ENCODE data around the gene ACADVL. TPM values are rescaled to one million over a fixed set of nuclear protein-coding genes. Genes with fewer than 3 reads are reported as not detected.
"Not testable (repeated sequence)": the region's sequence is repeated elsewhere in the genome, so short reads cannot be mapped to it uniquely, and the experiment has no call there.

ACADVL gene
- total RNA-seq, 4 donors from 2014 or later: 877 to 3,047 (median 1,981) TPM

DNA sequence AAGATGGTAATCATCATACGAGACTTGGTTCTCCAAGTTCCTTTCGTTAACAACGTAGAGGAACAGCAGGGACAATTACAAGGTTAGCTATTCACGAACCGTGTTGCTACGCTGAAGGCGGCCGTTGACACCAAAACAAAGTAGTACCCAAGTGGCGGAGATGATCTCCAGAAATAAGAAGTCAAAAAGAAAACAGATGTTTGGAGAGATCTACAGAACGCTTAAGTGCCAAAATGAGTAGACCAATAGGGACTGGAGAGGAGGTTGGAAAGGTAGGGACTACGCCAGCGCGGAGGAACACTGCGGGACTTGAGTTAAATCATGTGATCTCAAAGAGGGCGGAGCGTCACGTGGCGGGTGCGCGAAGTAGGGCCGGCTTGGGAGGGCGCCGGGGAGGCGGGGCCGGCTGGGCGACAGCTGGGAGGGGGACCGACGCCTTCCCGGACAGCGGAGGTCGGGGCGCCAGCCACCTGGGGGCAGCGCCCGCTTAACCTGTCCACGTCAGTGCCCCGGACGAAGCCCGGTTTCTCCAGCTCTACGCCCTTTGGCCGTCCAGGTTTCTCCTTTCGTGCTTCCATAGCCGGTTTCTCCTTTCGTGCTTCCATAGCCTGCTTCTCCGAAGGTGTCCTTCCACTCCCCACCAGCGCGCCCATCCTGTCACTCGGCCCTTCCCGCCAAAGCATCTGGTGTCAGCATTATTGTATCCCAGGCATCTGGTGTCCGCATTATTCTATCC, 23.1 kb downstream of the ACADVL start:
- in situ Hi-C loops (cut with MboI; ENCODE audit: low pct_ligation_motif_present in 1 of 4, low pct_unique_long_range_greater_than_20kb in 1 of 4, low sequenced_read_pairs in 3 of 4) (loop anchor here in 1 of 4 donors (25.0 kb wide), 1 partner anchor 894 kb away; no protein-coding TSS in a partner anchor), intact Hi-C loops (cut with DNase I; ENCODE audit: low total_unique reads) (loop anchor here (5.0 kb wide), 1 partner anchor 599 kb away; no protein-coding TSS in a partner anchor)
- WGBS, 2 donors (ENCODE audit: low coverage in 1 of 2): 0 to 1% methylated on average over 7 to 47 of the region's 49 CpGs
- peaks cover 18 to 29% (median 26%) of the 10 kb centered on the region in 4 donors for H3K4me1 ChIP-seq
- H3K27me3 ChIP-seq: no peaks in the 10 kb centered on the region
- peak; percentile 90 to 95 (median 91) for TF ChIP-seq POLR2AphosphoS5 (IDR thresholded peaks at IDR 0.05)
- TF ChIP-seq POLR2A (IDR thresholded peaks at IDR 0.05): peak; percentile 79
- peak; percentile 60 for TF ChIP-seq EP300 (IDR thresholded peaks at IDR 0.05; ENCODE audit: low read depth)
- TF ChIP-seq, protein P1, sequence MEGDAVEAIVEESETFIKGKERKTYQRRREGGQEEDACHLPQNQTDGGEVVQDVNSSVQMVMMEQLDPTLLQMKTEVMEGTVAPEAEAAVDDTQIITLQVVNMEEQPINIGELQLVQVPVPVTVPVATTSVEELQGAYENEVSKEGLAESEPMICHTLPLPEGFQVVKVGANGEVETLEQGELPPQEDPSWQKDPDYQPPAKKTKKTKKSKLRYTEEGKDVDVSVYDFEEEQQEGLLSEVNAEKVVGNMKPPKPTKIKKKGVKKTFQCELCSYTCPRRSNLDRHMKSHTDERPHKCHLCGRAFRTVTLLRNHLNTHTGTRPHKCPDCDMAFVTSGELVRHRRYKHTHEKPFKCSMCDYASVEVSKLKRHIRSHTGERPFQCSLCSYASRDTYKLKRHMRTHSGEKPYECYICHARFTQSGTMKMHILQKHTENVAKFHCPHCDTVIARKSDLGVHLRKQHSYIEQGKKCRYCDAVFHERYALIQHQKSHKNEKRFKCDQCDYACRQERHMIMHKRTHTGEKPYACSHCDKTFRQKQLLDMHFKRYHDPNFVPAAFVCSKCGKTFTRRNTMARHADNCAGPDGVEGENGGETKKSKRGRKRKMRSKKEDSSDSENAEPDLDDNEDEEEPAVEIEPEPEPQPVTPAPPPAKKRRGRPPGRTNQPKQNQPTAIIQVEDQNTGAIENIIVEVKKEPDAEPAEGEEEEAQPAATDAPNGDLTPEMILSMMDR (IDR thresholded peaks at IDR 0.05): peak in 2 of 5 experiments; percentile 4 to 39
- peak overlapping the region; percentile 91 to 99 (median 98) for H3K27ac ChIP-seq
- H3K4me3 ChIP-seq: peak overlapping the region; percentile 38 to 95 (median 72)
- peaks cover 0 to 35% (median 17%) of the 10 kb centered on the region in 4 donors for H3K36me3 ChIP-seq
- peak; percentile 97 for DNase-seq
- H3K9me3 ChIP-seq: no peaks in the 10 kb centered on the region

DNA sequence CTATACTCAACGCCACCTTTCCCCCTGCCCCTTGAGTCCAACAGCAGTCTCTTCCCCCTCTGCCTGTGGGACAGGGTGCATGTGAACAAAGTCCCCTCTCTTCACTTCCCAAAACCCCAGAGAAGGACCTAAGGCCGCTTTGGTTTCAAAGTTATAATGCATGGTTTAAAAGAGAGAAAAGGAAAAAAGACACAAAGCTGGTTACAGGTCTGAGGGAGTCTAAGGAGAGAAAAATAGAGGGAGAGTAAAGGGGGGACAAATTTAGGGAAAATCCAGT, 23.7 kb downstream of the ACADVL start:
- H3K4me1 ChIP-seq: peaks cover 18 to 30% (median 26%) of the 10 kb centered on the region in 4 donors
- 17 to 32% methylated on average over 2 of the region's 2 CpGs for WGBS, 2 donors (ENCODE audit: low coverage in 1 of 2)
- intact Hi-C loops (cut with DNase I; ENCODE audit: low total_unique reads) (loop anchor here (5.0 kb wide), 1 partner anchor 599 kb away; no protein-coding TSS in a partner anchor), in situ Hi-C loops (cut with MboI; ENCODE audit: low pct_ligation_motif_present in 1 of 4, low pct_unique_long_range_greater_than_20kb in 1 of 4, low sequenced_read_pairs in 3 of 4) (loop anchor here in 1 of 4 donors (25.0 kb wide), 1 partner anchor 894 kb away; no protein-coding TSS in a partner anchor)
- H3K27ac ChIP-seq: peak overlapping the region; percentile 91 to 99 (median 98)
- no peak for TF ChIP-seq POLR2AphosphoS5 (IDR thresholded peaks at IDR 0.05)
- TF ChIP-seq, protein P1 (IDR thresholded peaks at IDR 0.05): peak in 1 of 5 experiments; percentile 23
- no peak for TF ChIP-seq EP300 (IDR thresholded peaks at IDR 0.05; ENCODE audit: low read depth)
- TF ChIP-seq POLR2A (IDR thresholded peaks at IDR 0.05): no peak
- no peaks in the 10 kb centered on the region for H3K9me3 ChIP-seq
- H3K27me3 ChIP-seq: no peaks in the 10 kb centered on the region
- DNase-seq: no peak
- peak overlapping the region; percentile 38 to 95 (median 72) for H3K4me3 ChIP-seq
- H3K36me3 ChIP-seq: peaks cover 0 to 35% (median 17%) of the 10 kb centered on the region in 4 donors

DNA sequence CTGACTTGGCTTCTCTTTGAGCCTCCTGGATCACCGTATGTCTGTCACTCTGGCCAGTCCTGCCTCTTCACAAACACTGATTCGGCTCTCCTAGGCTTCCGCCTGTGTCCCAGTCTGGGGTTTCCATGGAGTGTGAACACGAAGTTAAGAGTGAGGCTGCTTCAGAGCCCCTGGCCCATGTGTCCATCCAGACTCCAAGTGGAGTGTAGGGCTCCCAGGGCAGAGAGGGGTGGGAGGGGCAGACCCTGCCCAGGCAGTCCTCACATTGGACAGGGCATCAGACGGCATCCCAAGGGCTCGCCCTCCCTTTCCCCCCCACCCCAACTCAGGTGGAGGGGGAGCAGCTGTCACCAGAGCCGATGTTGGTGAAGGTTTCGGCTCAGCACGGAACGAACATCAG, 24.1 kb downstream of the ACADVL start:
- H3K36me3 ChIP-seq: peaks cover 0 to 35% (median 17%) of the 10 kb centered on the region in 4 donors
- WGBS, 2 donors (ENCODE audit: low coverage in 1 of 2): 80% methylated on average over 10 of the region's 10 CpGs; no CpG with 5 or more reads in 1 of the 2 donors
- peak overlapping the region in 1 of 4 donors; percentile 95 for H3K4me3 ChIP-seq
- not testable (repeated sequence) for H3K9me3 ChIP-seq, H3K27me3 ChIP-seq, DNase-seq
- peaks cover 18 to 34% (median 29%) of the 10 kb centered on the region in 4 donors for H3K4me1 ChIP-seq
- in situ Hi-C loops (cut with MboI; ENCODE audit: low pct_ligation_motif_present in 1 of 4, low pct_unique_long_range_greater_than_20kb in 1 of 4, low sequenced_read_pairs in 3 of 4) (loop anchor here in 1 of 4 donors (25.0 kb wide), 1 partner anchor 893 kb away; no protein-coding TSS in a partner anchor), intact Hi-C loops (cut with DNase I; ENCODE audit: low total_unique reads) (loop anchor here (5.0 kb wide), 1 partner anchor 598 kb away; no protein-coding TSS in a partner anchor)
- peak overlapping the region; percentile 91 to 99 (median 98) for H3K27ac ChIP-seq

DNA sequence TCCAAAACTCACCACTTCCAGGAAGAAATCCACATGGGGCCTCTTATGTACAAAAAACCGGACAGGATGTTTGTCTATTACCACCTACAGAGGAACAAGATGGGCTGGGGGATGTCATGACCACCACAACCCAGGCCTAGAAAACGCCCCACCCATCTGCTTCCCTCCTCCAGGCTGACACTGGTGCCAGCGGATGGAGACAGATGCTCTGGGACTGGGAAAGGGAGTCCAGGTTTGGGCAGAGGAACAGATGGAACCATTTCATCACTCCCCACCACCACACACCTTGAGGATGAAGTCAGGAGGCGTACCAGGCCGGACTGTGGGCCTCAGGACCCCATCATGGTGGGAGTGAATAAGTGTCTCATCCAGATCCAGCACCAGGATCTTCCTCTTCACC, 27.0 kb downstream of the ACADVL start:
- no peaks in the 10 kb centered on the region for H3K27me3 ChIP-seq
- intact Hi-C loops (cut with DNase I; ENCODE audit: low total_unique reads): no loop called here
- WGBS, 2 donors (ENCODE audit: low coverage in 1 of 2): 82 to 92% methylated on average over 2 to 5 of the region's 5 CpGs

More for the DNA sequence above, 27.0 kb downstream of the ACADVL start:
- Histone ChIP-seq H3K9me3 (no peaks in the 10 kb centered on the region), H3K4me1 (peaks cover 14 to 35% (median 31%) of the 10 kb centered on the region in 4 donors), H3K36me3 (peaks cover 0 to 27% (median 13%) of the 10 kb centered on the region in 4 donors), H3K27ac (no peak overlapping the region), H3K4me3 (no peak overlapping the region)
- in situ Hi-C loops (cut with MboI; ENCODE audit: low pct_ligation_motif_present in 1 of 4, low pct_unique_long_range_greater_than_20kb in 1 of 4, low sequenced_read_pairs in 3 of 4): loop anchor here in 1 of 4 donors (25.0 kb wide), 1 partner anchor 891 kb away; no protein-coding TSS in a partner anchor
- no peak for TF ChIP-seq POLR2A (IDR thresholded peaks at IDR 0.05)
- no peak for TF ChIP-seq POLR2AphosphoS5 (IDR thresholded peaks at IDR 0.05)
- TF ChIP-seq EP300 (IDR thresholded peaks at IDR 0.05; ENCODE audit: low read depth): no peak
- TF ChIP-seq, protein P1 (IDR thresholded peaks at IDR 0.05): no peak
- no peak for DNase-seq
